CD4-positive, alpha-beta T cell treated with Interleukin-21 for 1 hour (primary cell): ENCODE data around the gene IL11RA.
"Not testable (repeated sequence)": the region's sequence is repeated elsewhere in the genome, so short reads cannot be mapped to it uniquely, and the experiment has no call there.

Experiments used
- DNase-seq: peaks from one replicate; pipeline ENCODE4 v3.0.0-alpha.2; 2020

Gene IL11RA

GRCh38 chr9:34630402-34631154 is 21.4 kb upstream of the IL11RA start:
- DNase-seq: no peak

- no peak for DNase-seq
Observed at GRCh38 chr9:34633166-34633565, 18.8 kb upstream of the IL11RA start.

GRCh38 chr9:34633851-34634550 is 18.0 kb upstream of the IL11RA start:
- DNase-seq: peak; percentile 81

GRCh38 chr9:34634551-34635248 is 17.3 kb upstream of the IL11RA start:
- no peak for DNase-seq

GRCh38 chr9:34635556-34635955 is 16.4 kb upstream of the IL11RA start:
- no peak for DNase-seq

- DNase-seq: no peak
Observed at GRCh38 chr9:34636791-34637355, 15.1 kb upstream of the IL11RA start.

GRCh38 chr9:34637356-34638137 is 14.4 kb upstream of the IL11RA start, which contains the start of gene SIGMAR1:
SIGMAR1 (minus strand) TSS chr9:34637787; CDS start chr9:34637697, 90 bp downstream.
- DNase-seq: peak; percentile 96

- no peak for DNase-seq
Observed at GRCh38 chr9:34638138-34638445, 13.9 kb upstream of the IL11RA start.

GRCh38 chr9:34639322-34639721 is 12.7 kb upstream of the IL11RA start:
- DNase-seq: not testable (repeated sequence)

GRCh38 chr9:34642679-34643078 is 9.3 kb upstream of the IL11RA start:
- no peak for DNase-seq

- no peak for DNase-seq
Observed at GRCh38 chr9:34644766-34645314, 7.1 kb upstream of the IL11RA start.

- DNase-seq: peak; percentile 97
Observed at GRCh38 chr9:34646211-34647083, 5.5 kb upstream of the IL11RA start, which contains the start of gene GALT. GALT (plus strand) TSS chr9:34646675; CDS start chr9:34646705, 30 bp downstream.

- no peak for DNase-seq
Observed at GRCh38 chr9:34647084-34647403, 4.9 kb upstream of the IL11RA start.

- no peak for DNase-seq
Observed at GRCh38 chr9:34647651-34648050, 4.3 kb upstream of the IL11RA start.

- no peak for DNase-seq
Observed at GRCh38 chr9:34648673-34649072, 3.3 kb upstream of the IL11RA start.

GRCh38 chr9:34650816-34651215 is 1.2 kb upstream of the IL11RA start:
- DNase-seq: no peak

- DNase-seq: no peak
Observed at GRCh38 chr9:34651321-34651720, 664 bp upstream of the IL11RA start.

GRCh38 chr9:34652602-34653000 is 616 bp downstream of the IL11RA start:
- DNase-seq: no peak

- no peak for DNase-seq
Observed at GRCh38 chr9:34653151-34654072, 1.4 kb downstream of the IL11RA start.

GRCh38 chr9:34654323-34655051 is 2.5 kb downstream of the IL11RA start:
- DNase-seq: no peak
